A549 (cell line): ENCODE data around the gene PAEP. TPM values are rescaled to one million over a fixed set of nuclear protein-coding genes. Genes with fewer than 3 reads are reported as not detected.

Experiments
- ATAC-seq, 2 experiments: fragments of 200-7000 bp in 1 of 2; fragments of >200 bp in 1 of 2; cut with Nextera tagmentation in 1 of 2; cut with Tn5 transposase in 1 of 2; 3 replicates each; pipeline versions ENCODE4 v1.8.0 to v1.9.1; 2018 to 2020; ENCODE audit warnings: mild to moderate bottlenecking in 1 of 2, moderate library complexity in 1 of 2
- CTCF ChIA-PET: fragments of 300-600 bp; sonication (Branson Sonifier 250); formaldehyde crosslinking; extraction: SDS; loops from one replicate; lab custom pipeline; 2021; ENCODE audit warnings: antibody characterized with exemption, inconsistent platforms; lab: Yijun Ruan, JAX
- POLR2A ChIA-PET: fragments of 350-600 bp; formaldehyde crosslinking; extraction: SDS; loops from one replicate; lab custom pipeline; 2021; ENCODE audit warnings: antibody characterized with exemption, inconsistent platforms; lab: Yijun Ruan, JAX
- DNase-seq, 2 experiments: peaks; one replicate each; pipeline versions ENCODE4 v3.0.0 to v3.0.0-alpha.2; 2011 to 2016; ENCODE audit warnings: low read depth in 1 of 2, low spot score in 1 of 2
- FAIRE-seq: peaks from 2 replicates; lab custom pipeline; 2011; peaks lifted over from hg19 to GRCh38; lab: Jason Lieb, UNC
- H3K27ac ChIP-seq, 2 experiments: fragments of >200 bp; sonication (Bioruptor Twin); formaldehyde crosslinking; 3 replicates each; pipeline ENCODE4 v1.5.1; 2016 to 2017
- H3K4me1 ChIP-seq: fragments of >200 bp; sonication (Bioruptor Twin); formaldehyde crosslinking; 3 replicates; pipeline ENCODE4 v1.6.1; 2016
- H3K4me2 ChIP-seq: fragments of >200 bp; sonication (Bioruptor Twin); formaldehyde crosslinking; 3 replicates; pipeline ENCODE4 v1.6.1; 2016
- H3K4me3 ChIP-seq: fragments of >200 bp; sonication (Bioruptor Twin); formaldehyde crosslinking; 3 replicates; pipeline ENCODE4 v1.5.1; 2016
- H3K9me3 ChIP-seq: fragments of >200 bp; sonication (Bioruptor Twin); formaldehyde crosslinking; 3 replicates; pipeline ENCODE4 v1.6.1; 2016
- BCL3 ChIP-seq: fragments of >200 bp; sonication (Bioruptor Twin); formaldehyde crosslinking; IDR thresholded peaks from 3 replicates; pipeline ENCODE4 v1.6.1; 2016
- CBX2 ChIP-seq: fragments of 200-600 bp; sonication (generic); IDR thresholded peaks from 2 replicates; pipeline ENCODE4 v1.6.1; 2016; ENCODE audit warnings: low read depth, mild to moderate bottlenecking, borderline replicate concordance
- CHD4 ChIP-seq: fragments of 200-600 bp; sonication (generic); IDR thresholded peaks from 2 replicates; pipeline ENCODE4 v1.6.1; 2016; ENCODE audit warnings: antibody characterized with exemption, mild to moderate bottlenecking, borderline replicate concordance
- GATA3 ChIP-seq: IDR thresholded peaks from 2 replicates; pipeline ENCODE4 v1.6.1; 2012; ENCODE audit warnings: borderline replicate concordance
- HES2 ChIP-seq: fragments of >200 bp; sonication (Bioruptor Twin); formaldehyde crosslinking; IDR thresholded peaks from 2 replicates; pipeline ENCODE4 v1.6.1; 2016
- HEYL ChIP-seq: fragments of 250-450 bp; sonication (Bioruptor Pico); IDR thresholded peaks from 2 replicates; pipeline ENCODE4 v1.8.0; 2021; ENCODE audit warnings: mild to moderate bottlenecking, moderate library complexity
- HOXB13 ChIP-seq: fragments of 250-450 bp; sonication (Bioruptor Pico); IDR thresholded peaks from 2 replicates; pipeline ENCODE4 v1.5.0; 2020; ENCODE audit warnings: low read depth, mild to moderate bottlenecking, moderate library complexity
- KDM5A ChIP-seq: fragments of 200-600 bp; sonication (generic); IDR thresholded peaks from 2 replicates; pipeline ENCODE4 v1.6.1; 2016; ENCODE audit warnings: antibody characterized with exemption, mild to moderate bottlenecking
- MAFK ChIP-seq: fragments of 450-650 bp; IDR thresholded peaks from 2 replicates; pipeline ENCODE4 v1.6.1; 2014; ENCODE audit not compliant: partially characterized antibody
- NFE2L2 ChIP-seq: fragments of 150-350 bp; conservative IDR thresholded peaks from 2 replicates; pipeline ENCODE4 v1.6.1; 2014; ENCODE audit warnings: low read length
- NR3C1 ChIP-seq: fragments of >200 bp; sonication (Bioruptor Twin); formaldehyde crosslinking; IDR thresholded peaks from 3 replicates; pipeline ENCODE4 v1.6.1; 2017
- POLR2AphosphoS2 ChIP-seq: conservative IDR thresholded peaks from 2 replicates; pipeline ENCODE4 v1.6.1; 2012; ENCODE audit warnings: low read length, improper control_type of control experiment, inconsistent platforms
- RCOR1 ChIP-seq: fragments of 150-350 bp; IDR thresholded peaks from 2 replicates; pipeline ENCODE4 v1.6.1; 2014; ENCODE audit warnings: antibody characterized with exemption, low read length, low read depth
- REST ChIP-seq: fragments of 200-600 bp; sonication (generic); IDR thresholded peaks from 2 replicates; pipeline ENCODE4 v1.6.1; 2016; ENCODE audit warnings: antibody characterized with exemption, mild to moderate bottlenecking, moderate library complexity
- SMC3 ChIP-seq: fragments of >200 bp; sonication (Bioruptor Twin); formaldehyde crosslinking; IDR thresholded peaks from 3 replicates; pipeline ENCODE4 v1.6.1; 2018; ENCODE audit warnings: inconsistent platforms
- SREBF2 ChIP-seq: fragments of 450-650 bp; IDR thresholded peaks from 2 replicates; pipeline ENCODE4 v1.6.1; 2014; ENCODE audit warnings: mild to moderate bottlenecking, moderate library complexity
- TFCP2L1 ChIP-seq: fragments of 250-450 bp; sonication (Bioruptor Pico); IDR thresholded peaks from 2 replicates; pipeline ENCODE4 v1.5.0; 2021; ENCODE audit warnings: mild to moderate bottlenecking
- USF2 ChIP-seq: fragments of 450-650 bp; IDR thresholded peaks from 2 replicates; pipeline ENCODE4 v1.6.1; 2014; ENCODE audit warnings: antibody characterized with exemption
- ZNF302 ChIP-seq: fragments of 250-450 bp; sonication (Bioruptor Pico); IDR thresholded peaks from 2 replicates; pipeline ENCODE4 v1.9.0; 2021; ENCODE audit warnings: inconsistent platforms, mild to moderate bottlenecking, moderate library complexity
- WGBS: methylation state at CpG from one replicate; pipeline ENCODE4 v1.1.6; 2017; ENCODE audit errors: missing lambda C conversion rate; 5-methylcytosine and 5-hydroxymethylcytosine counted together
- polyA plus RNA-seq, 4 experiments: library from polyadenylated mRNA; depleted of rRNA in 3 of 4; stranded (reverse); fragments of >200 nt; fragmentation: RNase III in 1 of 4; extraction: RNeasy Plus Mini Kit Qiagen cat#74134 plus additional on column Dnase treatment in 1 of 4; gene quantifications; 2 replicates in 3 of 4; 3 replicates in 1 of 4; pipeline ENCODE4 v1.2.3, GENCODE V29; 2011 to 2017

Gene PAEP
- polyA plus RNA-seq, 2 of the 4 experiments (the other 2 are of a cell fraction): not detected

GRCh38 chr9:135530146-135530545 lies 31.4 kb upstream of the PAEP start (continued):
- no peak for TF ChIP-seq SMC3
- TF ChIP-seq USF2: no peak
- no peak for TF ChIP-seq NFE2L2
- TF ChIP-seq SREBF2: no peak
- no peak for TF ChIP-seq CHD4
- no peak for TF ChIP-seq TFCP2L1
- no peak for TF ChIP-seq KDM5A

GRCh38 chr9:135531096-135531495 lies 30.5 kb upstream of the PAEP start:
- peaks cover 6% of the 10 kb centered on the region; the same call in 1 of the 3 replicates for H3K4me1 ChIP-seq
- CTCF ChIA-PET: interaction anchor here (1.0 to 1.2 kb wide), 3 partner anchors 8 to 73 kb away, joined by 3 to 4 read pairs (median 4); no protein-coding TSS in a partner anchor
- H3K27ac ChIP-seq: no peak overlapping the region
- H3K4me2 ChIP-seq: no peak overlapping the region
- H3K9me3 ChIP-seq: no peaks in the 10 kb centered on the region
- H3K4me3 ChIP-seq: no peak overlapping the region
- ATAC-seq: no peak
- 56% methylated on average over 10 of the region's 10 CpGs for WGBS
- no peak for FAIRE-seq
- TF ChIP-seq SMC3: no peak
- TF ChIP-seq NR3C1: no peak
- no peak for TF ChIP-seq HES2
- no peak for TF ChIP-seq HEYL
- no peak for TF ChIP-seq KDM5A
- no peak for TF ChIP-seq BCL3
- TF ChIP-seq CHD4: no peak
- no peak for TF ChIP-seq RCOR1
- TF ChIP-seq ZNF302 (CRISPR knock-in tag): no peak
- no peak for TF ChIP-seq MAFK
- TF ChIP-seq HOXB13 (CRISPR knock-in tag): no peak
- TF ChIP-seq POLR2AphosphoS2: no peak
- no peak for TF ChIP-seq REST
- no peak for TF ChIP-seq CBX2
- TF ChIP-seq, all 56 proteins: peak for 0
- POLR2A ChIA-PET: no interaction called here
- DNase-seq: no peak

- Histone ChIP-seq H3K4me3 (no peak overlapping the region), H3K27ac (no peak overlapping the region), H3K4me1 (no peaks in the 10 kb centered on the region), H3K9me3 (no peaks in the 10 kb centered on the region), H3K4me2 (no peak overlapping the region)
- 59% methylated on average over 3 of the region's 3 CpGs for WGBS
- DNase-seq (peak in 1 of 2 experiments; percentile 21), FAIRE-seq (no peak)
- POLR2A ChIA-PET: interaction anchor here (1.0 kb wide), 1 partner anchor 15 kb away, joined by 3 read pairs; no protein-coding TSS in a partner anchor
- TF ChIP-seq GATA3: no peak
- TF ChIP-seq, all 56 proteins: peak for 0
- CTCF ChIA-PET: interaction anchor here (1.5 kb wide), 1 partner anchor 28 kb away, joined by 8 read pairs; no protein-coding TSS in a partner anchor
- peak; percentile 57 to 76 for ATAC-seq
Observed at GRCh38 chr9:135533113-135533512, 28.4 kb upstream of the PAEP start.
